Central memory CD8-positive, alpha-beta T cell (primary cell): Measurements from ENCODE around the gene ZNF236.

Experiments
- ATAC-seq: fragments of 150-1000 bp; cut with Tn5 transposase; replicated peaks from 2 replicates; pipeline ENCODE4 v1.10.0; 2022; ENCODE audit warnings: mild to moderate bottlenecking, moderate FRiP score, moderate number of reproducible peaks; ENCODE audit not compliant: poor library complexity, severe bottlenecking; ENCODE audit errors: extremely low read depth
- DNase-seq, 2 donors: peaks; one replicate each; pipeline ENCODE4 v3.0.0; 2021; ENCODE audit warnings: low spot score in 2 of 2
- H3K27ac Mint-ChIP-seq: one replicate; pipeline ENCODE4 v1.8.0; 2022; ENCODE audit warnings: low read depth, mild to moderate bottlenecking, moderate library complexity, mixed read lengths
- H3K27me3 Mint-ChIP-seq: one replicate; pipeline ENCODE4 v1.8.0; 2022; ENCODE audit warnings: mixed read lengths
- H3K36me3 Mint-ChIP-seq: one replicate; pipeline ENCODE4 v1.8.0; 2022; ENCODE audit warnings: mild to moderate bottlenecking, moderate library complexity, mixed read lengths; ENCODE audit not compliant: insufficient read depth
- H3K4me1 Mint-ChIP-seq: one replicate; pipeline ENCODE4 v1.8.0; 2022; ENCODE audit warnings: mixed read lengths
- H3K4me3 Mint-ChIP-seq: one replicate; pipeline ENCODE4 v1.8.0; 2022; ENCODE audit warnings: mild to moderate bottlenecking, moderate library complexity, mixed read lengths
- H3K9me3 Mint-ChIP-seq: one replicate; pipeline ENCODE4 v1.8.0; 2022; ENCODE audit warnings: mixed read lengths

ZNF236 gene

GRCh38 chr18:76824145-76824676 lies 1.9 kb downstream of the ZNF236 start:
- Mint-ChIP-seq H3K27me3 (no peaks in the 10 kb centered on the region), H3K9me3 (no peaks in the 10 kb centered on the region), H3K4me3 (peak overlapping the region; percentile 89), H3K36me3 (peaks cover 28% of the 10 kb centered on the region), H3K4me1 (peaks cover 50% of the 10 kb centered on the region), H3K27ac (peak overlapping the region; percentile 58)
- ATAC-seq (no peak), DNase-seq (no peak)

- Mint-ChIP-seq H3K27me3 (no peaks in the 10 kb centered on the region), H3K36me3 (peaks cover 28% of the 10 kb centered on the region), H3K27ac (peak overlapping the region; percentile 58), H3K4me1 (peaks cover 50% of the 10 kb centered on the region), H3K4me3 (peak overlapping the region; percentile 89), H3K9me3 (no peaks in the 10 kb centered on the region)
- DNase-seq (no peak), ATAC-seq (no peak)
Measured at GRCh38 chr18:76824754-76825153, 2.4 kb downstream of the ZNF236 start.

GRCh38 chr18:76827205-76828200 lies 5.1 kb downstream of the ZNF236 start:
- Mint-ChIP-seq H3K4me1 (peaks cover 43% of the 10 kb centered on the region), H3K27me3 (no peaks in the 10 kb centered on the region), H3K9me3 (no peaks in the 10 kb centered on the region), H3K4me3 (no peak overlapping the region), H3K36me3 (peaks cover 15% of the 10 kb centered on the region), H3K27ac (no peak overlapping the region)
- ATAC-seq = no peak
- no peak for DNase-seq

GRCh38 chr18:76834379-76834778 lies 12.0 kb downstream of the ZNF236 start:
- H3K4me1 Mint-ChIP-seq = peaks cover 49% of the 10 kb centered on the region
- no peaks in the 10 kb centered on the region for H3K9me3 Mint-ChIP-seq
- H3K4me3 Mint-ChIP-seq = no peak overlapping the region
- ATAC-seq = no peak
- H3K27me3 Mint-ChIP-seq = no peaks in the 10 kb centered on the region
- DNase-seq = no peak
- no peak overlapping the region for H3K27ac Mint-ChIP-seq
- H3K36me3 Mint-ChIP-seq = peaks cover 1% of the 10 kb centered on the region

- Mint-ChIP-seq H3K4me3 (no peak overlapping the region), H3K36me3 (peaks cover 1% of the 10 kb centered on the region), H3K27me3 (no peaks in the 10 kb centered on the region), H3K4me1 (peaks cover 47% of the 10 kb centered on the region), H3K9me3 (no peaks in the 10 kb centered on the region), H3K27ac (no peak overlapping the region)
- ATAC-seq (no peak), DNase-seq (no peak)
Measured at GRCh38 chr18:76835380-76835779, 13.0 kb downstream of the ZNF236 start.

- ATAC-seq (no peak), DNase-seq (no peak)
- no peaks in the 10 kb centered on the region for H3K9me3 Mint-ChIP-seq
- no peak overlapping the region for H3K4me3 Mint-ChIP-seq
- no peak overlapping the region for H3K27ac Mint-ChIP-seq
- peaks cover 42% of the 10 kb centered on the region for H3K4me1 Mint-ChIP-seq
- H3K36me3 Mint-ChIP-seq = peaks cover 1% of the 10 kb centered on the region
- H3K27me3 Mint-ChIP-seq = no peaks in the 10 kb centered on the region
Measured at GRCh38 chr18:76837071-76837470, 14.7 kb downstream of the ZNF236 start.

GRCh38 chr18:76838182-76838581 lies 15.8 kb downstream of the ZNF236 start:
- DNase-seq (no peak), ATAC-seq (no peak)
- Mint-ChIP-seq H3K4me1 (peaks cover 35% of the 10 kb centered on the region), H3K27me3 (no peaks in the 10 kb centered on the region), H3K27ac (no peak overlapping the region), H3K4me3 (no peak overlapping the region), H3K36me3 (peaks cover 1% of the 10 kb centered on the region), H3K9me3 (no peaks in the 10 kb centered on the region)

GRCh38 chr18:76839086-76839794 lies 16.9 kb downstream of the ZNF236 start:
- H3K27ac Mint-ChIP-seq = no peak overlapping the region
- no peak for ATAC-seq
- H3K27me3 Mint-ChIP-seq = no peaks in the 10 kb centered on the region
- peaks cover 1% of the 10 kb centered on the region for H3K36me3 Mint-ChIP-seq
- no peaks in the 10 kb centered on the region for H3K9me3 Mint-ChIP-seq
- H3K4me3 Mint-ChIP-seq = no peak overlapping the region
- peaks cover 38% of the 10 kb centered on the region for H3K4me1 Mint-ChIP-seq
- DNase-seq = no peak

- H3K27ac Mint-ChIP-seq = no peak overlapping the region
Measured at GRCh38 chr18:76842837-76843530, 20.6 kb downstream of the ZNF236 start.

GRCh38 chr18:76844144-76844543 lies 21.8 kb downstream of the ZNF236 start:
- no peaks in the 10 kb centered on the region for H3K27me3 Mint-ChIP-seq
- no peak overlapping the region for H3K27ac Mint-ChIP-seq
- no peaks in the 10 kb centered on the region for H3K9me3 Mint-ChIP-seq
- DNase-seq (no peak), ATAC-seq (no peak)
- H3K36me3 Mint-ChIP-seq = peaks cover 3% of the 10 kb centered on the region
- no peak overlapping the region for H3K4me3 Mint-ChIP-seq
- H3K4me1 Mint-ChIP-seq = peaks cover 39% of the 10 kb centered on the region

More at GRCh38 chr18:76842837-76843530, 20.6 kb downstream of the ZNF236 start:
- no peak for DNase-seq
- Mint-ChIP-seq H3K4me1 (peaks cover 43% of the 10 kb centered on the region), H3K4me3 (no peak overlapping the region), H3K27me3 (no peaks in the 10 kb centered on the region), H3K9me3 (no peaks in the 10 kb centered on the region), H3K36me3 (peaks cover 3% of the 10 kb centered on the region)
- no peak for ATAC-seq

- Mint-ChIP-seq H3K4me3 (no peak overlapping the region), H3K27ac (no peak overlapping the region), H3K27me3 (no peaks in the 10 kb centered on the region), H3K9me3 (no peaks in the 10 kb centered on the region), H3K36me3 (peaks cover 3% of the 10 kb centered on the region), H3K4me1 (peaks cover 42% of the 10 kb centered on the region)
- ATAC-seq (no peak), DNase-seq (no peak)
Measured at GRCh38 chr18:76844742-76845477, 22.6 kb downstream of the ZNF236 start.

GRCh38 chr18:76846217-76846616 lies 23.9 kb downstream of the ZNF236 start:
- no peak for DNase-seq
- Mint-ChIP-seq H3K4me1 (peaks cover 43% of the 10 kb centered on the region), H3K9me3 (no peaks in the 10 kb centered on the region), H3K36me3 (peaks cover 4% of the 10 kb centered on the region), H3K27me3 (no peaks in the 10 kb centered on the region), H3K4me3 (no peak overlapping the region), H3K27ac (no peak overlapping the region)
- ATAC-seq = no peak
